H1 (cell line): Measurements from ENCODE around the gene ITPK1.

Source experiments
- BACH1 ChIP-seq: IDR thresholded peaks from 2 replicates; pipeline ENCODE4 v1.6.1; 2012; ENCODE audit warnings: low read length, improper control_type of control experiment
- EGR1 ChIP-seq: IDR thresholded peaks from 2 replicates; pipeline ENCODE4 v1.6.1; 2011; ENCODE audit warnings: low read depth, low read length, borderline replicate concordance
- HDAC2 ChIP-seq, 2 experiments: fragments of 300-600 bp in 1 of 2; sonication (generic) in 1 of 2; IDR thresholded peaks; 2 replicates each; pipeline ENCODE4 v1.6.1; 2011 to 2012; ENCODE audit warnings: low read depth in 2 of 2, low read length in 2 of 2, mild to moderate bottlenecking in 2 of 2, moderate library complexity in 2 of 2, borderline replicate concordance in 1 of 2, inconsistent platforms in 1 of 2
- JUN ChIP-seq: IDR thresholded peaks from 2 replicates; pipeline ENCODE4 v1.6.1; 2011; ENCODE audit warnings: low read depth, mild to moderate bottlenecking, improper control_type of control experiment, low read length
- PHF8 ChIP-seq: fragments of 200-600 bp; sonication (generic); conservative IDR thresholded peaks from 2 replicates; pipeline ENCODE4 v1.7.1; 2012; ENCODE audit warnings: low read depth, mild to moderate bottlenecking, inconsistent platforms, low read length, moderate library complexity
- POLR2A ChIP-seq, 2 experiments: IDR thresholded peaks; 1 replicate in 1 of 2; 2 replicates in 1 of 2; pipeline ENCODE4 v1.6.1; 2011; ENCODE audit warnings: low read depth in 2 of 2, low read length in 2 of 2, mild to moderate bottlenecking in 2 of 2; ENCODE audit errors: control extremely low read depth in 1 of 2
- POLR2AphosphoS5 ChIP-seq: IDR thresholded peaks from 2 replicates; pipeline ENCODE4 v1.6.1; 2011; ENCODE audit warnings: low read depth, low read length
- RXRA ChIP-seq: IDR thresholded peaks from 2 replicates; pipeline ENCODE4 v1.6.1; 2011; ENCODE audit warnings: low read depth, mild to moderate bottlenecking, low read length, moderate library complexity; ENCODE audit not compliant: insufficient read depth
- SP2 ChIP-seq: IDR thresholded peaks from 2 replicates; pipeline ENCODE4 v1.6.1; 2012; ENCODE audit warnings: mild to moderate bottlenecking, low read length, inconsistent platforms
- TCF12 ChIP-seq: IDR thresholded peaks from 2 replicates; pipeline ENCODE4 v1.6.1; 2011; ENCODE audit warnings: low read depth, mild to moderate bottlenecking, low read length
- TEAD4 ChIP-seq: IDR thresholded peaks from 2 replicates; pipeline ENCODE4 v1.6.1; 2012; ENCODE audit warnings: low read depth, low read length, inconsistent platforms, mixed read lengths
- ZNF274 ChIP-seq: IDR thresholded peaks from 2 replicates; pipeline ENCODE4 v1.7.0; 2012; ENCODE audit warnings: low read length, borderline replicate concordance; ENCODE audit errors: extremely low read depth
- TF ChIP-seq, protein P1 (sequence below), 3 experiments: IDR thresholded peaks; 1 replicate in 2 of 3; 2 replicates in 1 of 3; pipeline versions ENCODE4 v1.5.1 to v1.6.1; 2011; ENCODE audit warnings: low read length in 3 of 3, mild to moderate bottlenecking in 3 of 3, inconsistent platforms in 2 of 3, low read depth in 1 of 3, moderate library complexity in 1 of 3; ENCODE audit not compliant: insufficient read depth in 1 of 3; ENCODE audit errors: control extremely low read depth in 1 of 3

DNA sequence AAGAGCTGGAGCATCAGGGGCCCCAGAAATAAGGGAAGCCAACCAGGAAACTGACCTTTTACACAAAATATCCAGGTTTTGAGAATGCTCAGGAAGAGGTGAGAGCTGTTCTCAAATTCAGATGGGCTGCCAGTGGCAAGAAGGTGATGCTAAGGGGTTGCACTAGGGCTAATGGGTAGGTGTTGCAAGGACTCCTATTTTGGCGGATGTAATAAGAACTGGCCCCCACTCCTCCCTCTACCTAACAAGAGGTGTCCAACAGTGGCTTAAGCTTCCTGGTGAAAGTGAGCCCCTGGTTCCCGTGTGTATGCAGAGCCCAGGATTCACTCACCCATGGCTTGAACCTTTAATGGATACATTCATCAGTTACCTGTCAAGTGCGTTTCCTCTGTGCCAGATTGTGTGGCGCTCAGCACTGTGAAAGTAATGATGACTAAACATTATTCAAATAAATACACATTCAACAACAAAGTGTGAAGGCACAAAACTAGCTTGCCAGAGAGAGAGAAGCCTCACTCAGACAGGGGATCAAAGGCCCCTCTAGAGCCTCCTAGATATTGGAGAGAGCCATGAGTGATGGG is 193.5 kb downstream of the ITPK1 start:
- TF ChIP-seq, protein P1, sequence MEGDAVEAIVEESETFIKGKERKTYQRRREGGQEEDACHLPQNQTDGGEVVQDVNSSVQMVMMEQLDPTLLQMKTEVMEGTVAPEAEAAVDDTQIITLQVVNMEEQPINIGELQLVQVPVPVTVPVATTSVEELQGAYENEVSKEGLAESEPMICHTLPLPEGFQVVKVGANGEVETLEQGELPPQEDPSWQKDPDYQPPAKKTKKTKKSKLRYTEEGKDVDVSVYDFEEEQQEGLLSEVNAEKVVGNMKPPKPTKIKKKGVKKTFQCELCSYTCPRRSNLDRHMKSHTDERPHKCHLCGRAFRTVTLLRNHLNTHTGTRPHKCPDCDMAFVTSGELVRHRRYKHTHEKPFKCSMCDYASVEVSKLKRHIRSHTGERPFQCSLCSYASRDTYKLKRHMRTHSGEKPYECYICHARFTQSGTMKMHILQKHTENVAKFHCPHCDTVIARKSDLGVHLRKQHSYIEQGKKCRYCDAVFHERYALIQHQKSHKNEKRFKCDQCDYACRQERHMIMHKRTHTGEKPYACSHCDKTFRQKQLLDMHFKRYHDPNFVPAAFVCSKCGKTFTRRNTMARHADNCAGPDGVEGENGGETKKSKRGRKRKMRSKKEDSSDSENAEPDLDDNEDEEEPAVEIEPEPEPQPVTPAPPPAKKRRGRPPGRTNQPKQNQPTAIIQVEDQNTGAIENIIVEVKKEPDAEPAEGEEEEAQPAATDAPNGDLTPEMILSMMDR (IDR thresholded peaks at IDR 0.05; ENCODE audit: control extremely low read depth in 1 of 3, insufficient read depth in 1 of 3, low read depth in 1 of 3, low read length in 3 of 3): no peak
- TF ChIP-seq POLR2A (IDR thresholded peaks at IDR 0.05; ENCODE audit: control extremely low read depth in 1 of 2, low read depth in 2 of 2, low read length in 2 of 2) (no peak), SP2 (no peak), JUN (no peak), TEAD4 (no peak), PHF8 (no peak), ZNF274 (no peak), TCF12 (no peak), EGR1 (no peak), BACH1 (no peak), RXRA (no peak), POLR2AphosphoS5 (no peak), HDAC2 (IDR thresholded peaks at IDR 0.05; ENCODE audit: borderline replicate concordance in 1 of 2, low read depth in 2 of 2, low read length in 2 of 2) (no peak)
